Measurements from ENCODE around the gene PCDHGB1. TPM values are rescaled to one million over a fixed set of nuclear protein-coding genes. Genes with fewer than 3 reads are reported as not detected.
"Not testable (repeated sequence)": the region's sequence is repeated elsewhere in the genome, so short reads cannot be mapped to it uniquely, and the experiment has no call there.

Gene PCDHGB1
- polyA plus RNA-seq, 1 experiment, result 3.2 TPM

DNA sequence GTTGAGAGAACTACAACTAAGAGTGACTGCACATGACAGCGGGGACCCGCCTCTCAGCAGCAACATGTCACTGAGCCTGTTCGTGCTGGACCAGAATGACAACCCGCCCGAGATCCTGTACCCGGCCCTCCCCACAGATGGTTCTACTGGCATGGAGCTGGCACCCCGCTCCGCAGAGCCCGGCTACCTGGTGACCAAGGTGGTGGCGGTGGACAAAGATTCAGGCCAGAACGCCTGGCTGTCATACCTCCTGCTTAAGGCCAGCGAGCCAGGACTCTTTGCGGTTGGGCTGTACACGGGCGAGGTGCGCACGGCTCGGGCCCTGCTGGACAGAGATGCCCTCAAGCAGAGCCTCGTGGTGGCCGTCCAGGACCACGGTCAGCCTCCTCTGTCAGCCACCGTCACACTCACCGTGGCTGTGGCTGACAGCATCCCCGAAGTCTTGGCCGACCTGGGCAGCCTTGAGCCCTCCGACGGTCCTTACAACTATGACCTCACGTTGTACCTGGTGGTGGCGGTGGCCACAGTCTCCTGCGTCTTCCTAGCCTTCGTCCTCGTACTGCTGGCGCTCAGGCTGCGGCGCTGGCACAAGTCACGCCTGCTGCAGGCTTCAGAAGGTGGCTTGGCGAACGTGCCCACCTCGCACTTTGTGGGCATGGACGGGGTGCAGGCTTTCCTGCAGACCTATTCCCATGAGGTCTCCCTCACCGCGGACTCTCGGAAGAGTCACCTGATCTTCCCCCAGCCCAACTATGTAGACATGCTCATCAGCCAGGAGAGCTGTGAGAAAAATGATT, 34.8 kb downstream of the PCDHGB1 start:
- ChIA-PET CTCF (interaction anchor here (1.4 to 4.8 kb wide), 2 partner anchors 15 to 174 kb away, joined by 3 to 20 read pairs; no protein-coding TSS in a partner anchor), POLR2A (no interaction called here)
- Histone ChIP-seq H3K9me3 (ENCODE audit: control insufficient read depth, insufficient read depth, low read length) (peaks cover 56% of the 10 kb centered on the region), H3K27ac (ENCODE audit: low read depth, low read length) (no peak overlapping the region), H3K4me3 (ENCODE audit: low read depth, low read length) (no peak overlapping the region), H3K27me3 (ENCODE audit: control insufficient read depth, insufficient read depth, low read length) (peaks cover 6% of the 10 kb centered on the region)
- TF ChIP-seq, protein P1, sequence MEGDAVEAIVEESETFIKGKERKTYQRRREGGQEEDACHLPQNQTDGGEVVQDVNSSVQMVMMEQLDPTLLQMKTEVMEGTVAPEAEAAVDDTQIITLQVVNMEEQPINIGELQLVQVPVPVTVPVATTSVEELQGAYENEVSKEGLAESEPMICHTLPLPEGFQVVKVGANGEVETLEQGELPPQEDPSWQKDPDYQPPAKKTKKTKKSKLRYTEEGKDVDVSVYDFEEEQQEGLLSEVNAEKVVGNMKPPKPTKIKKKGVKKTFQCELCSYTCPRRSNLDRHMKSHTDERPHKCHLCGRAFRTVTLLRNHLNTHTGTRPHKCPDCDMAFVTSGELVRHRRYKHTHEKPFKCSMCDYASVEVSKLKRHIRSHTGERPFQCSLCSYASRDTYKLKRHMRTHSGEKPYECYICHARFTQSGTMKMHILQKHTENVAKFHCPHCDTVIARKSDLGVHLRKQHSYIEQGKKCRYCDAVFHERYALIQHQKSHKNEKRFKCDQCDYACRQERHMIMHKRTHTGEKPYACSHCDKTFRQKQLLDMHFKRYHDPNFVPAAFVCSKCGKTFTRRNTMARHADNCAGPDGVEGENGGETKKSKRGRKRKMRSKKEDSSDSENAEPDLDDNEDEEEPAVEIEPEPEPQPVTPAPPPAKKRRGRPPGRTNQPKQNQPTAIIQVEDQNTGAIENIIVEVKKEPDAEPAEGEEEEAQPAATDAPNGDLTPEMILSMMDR (IDR thresholded peaks at IDR 0.05; ENCODE audit: low read depth, low read length), result no peak
- no peak for DNase-seq (ENCODE audit: low read depth, low spot score)

DNA sequence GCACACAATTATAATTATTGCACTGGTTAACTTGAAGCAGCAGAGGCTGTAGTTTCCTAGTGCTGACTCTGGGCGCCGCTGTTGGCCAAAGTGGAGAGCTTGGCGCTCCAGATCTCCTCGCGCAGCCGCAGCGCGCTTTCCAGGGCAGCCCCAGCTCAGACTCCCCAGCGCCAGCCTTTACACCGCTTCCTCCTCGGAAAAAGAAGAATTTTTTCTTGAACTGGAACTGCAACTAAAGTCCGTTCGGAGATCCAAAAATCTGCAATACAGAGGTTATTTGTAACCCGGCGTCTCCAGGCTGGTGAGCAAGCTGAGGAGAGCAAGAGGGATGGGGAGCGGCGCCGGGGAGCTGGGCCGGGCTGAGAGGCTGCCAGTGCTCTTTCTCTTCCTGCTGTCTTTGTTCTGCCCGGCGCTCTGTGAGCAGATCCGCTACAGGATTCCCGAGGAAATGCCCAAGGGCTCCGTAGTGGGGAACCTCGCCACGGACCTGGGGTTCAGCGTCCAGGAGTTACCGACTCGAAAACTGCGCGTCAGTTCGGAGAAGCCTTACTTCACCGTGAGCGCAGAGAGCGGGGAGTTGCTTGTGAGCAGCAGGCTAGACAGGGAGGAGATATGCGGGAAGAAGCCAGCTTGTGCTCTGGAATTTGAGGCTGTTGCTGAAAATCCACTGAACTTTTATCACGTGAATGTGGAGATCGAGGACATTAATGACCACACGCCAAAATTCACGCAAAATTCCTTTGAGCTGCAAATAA, 37.8 kb downstream of the PCDHGB1 start, which contains the start of gene PCDHGB4:
TSS of gene PCDHGB4 (plus strand) at position 142 of the 755 bp plus-strand sequence. CDS start at position 329, 187 bp downstream.
- Histone ChIP-seq H3K4me3 (ENCODE audit: low read depth, low read length) (peak within 1 kb of the TSS; percentile 31; the same call in 1 of the 2 replicates), H3K9me3 (ENCODE audit: control insufficient read depth, insufficient read depth, low read length) (peaks cover 56% of the 10 kb centered on the region)
- CTCF ChIA-PET, result interaction anchor here (0.7 to 4.8 kb wide), 3 partner anchors 57 to 176 kb away, joined by 3 to 20 read pairs (median 16); partner anchors contain the start of gene PCDHGA1
- H3K27ac ChIP-seq (ENCODE audit: low read depth, low read length); H3K27me3 ChIP-seq (ENCODE audit: control insufficient read depth, insufficient read depth, low read length); DNase-seq (ENCODE audit: low read depth, low spot score); POLR2A ChIA-PET: not testable (repeated sequence)
- TF ChIP-seq, protein P1 (IDR thresholded peaks at IDR 0.05; ENCODE audit: low read depth, low read length), result peak; percentile 43

DNA sequence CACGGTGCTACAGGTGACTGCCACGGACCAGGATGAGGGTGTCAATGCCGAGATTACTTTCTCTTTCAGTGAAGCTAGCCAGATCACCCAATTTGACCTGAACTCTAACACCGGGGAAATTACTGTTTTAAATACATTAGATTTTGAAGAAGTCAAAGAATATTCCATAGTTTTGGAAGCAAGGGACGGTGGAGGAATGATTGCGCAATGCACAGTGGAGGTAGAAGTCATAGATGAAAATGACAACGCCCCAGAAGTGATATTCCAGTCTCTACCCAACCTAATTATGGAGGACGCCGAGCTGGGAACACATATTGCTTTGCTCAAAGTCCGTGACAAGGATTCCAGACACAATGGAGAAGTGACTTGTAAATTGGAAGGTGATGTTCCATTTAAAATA, 38.8 kb downstream of the PCDHGB1 start:
- Histone ChIP-seq H3K27me3 (ENCODE audit: control insufficient read depth, insufficient read depth, low read length) (peaks cover 2% of the 10 kb centered on the region), H3K4me3 (ENCODE audit: low read depth, low read length) (no peak overlapping the region), H3K27ac (ENCODE audit: low read depth, low read length) (no peak overlapping the region), H3K9me3 (ENCODE audit: control insufficient read depth, insufficient read depth, low read length) (peaks cover 56% of the 10 kb centered on the region)
- no peak for DNase-seq (ENCODE audit: low read depth, low spot score)
- ChIA-PET POLR2A (no interaction called here), CTCF (interaction anchor here (4.8 kb wide), 1 partner anchor 170 kb away, joined by 20 read pairs; no protein-coding TSS in a partner anchor)
- TF ChIP-seq, protein P1 (IDR thresholded peaks at IDR 0.05; ENCODE audit: low read depth, low read length), result no peak

DNA sequence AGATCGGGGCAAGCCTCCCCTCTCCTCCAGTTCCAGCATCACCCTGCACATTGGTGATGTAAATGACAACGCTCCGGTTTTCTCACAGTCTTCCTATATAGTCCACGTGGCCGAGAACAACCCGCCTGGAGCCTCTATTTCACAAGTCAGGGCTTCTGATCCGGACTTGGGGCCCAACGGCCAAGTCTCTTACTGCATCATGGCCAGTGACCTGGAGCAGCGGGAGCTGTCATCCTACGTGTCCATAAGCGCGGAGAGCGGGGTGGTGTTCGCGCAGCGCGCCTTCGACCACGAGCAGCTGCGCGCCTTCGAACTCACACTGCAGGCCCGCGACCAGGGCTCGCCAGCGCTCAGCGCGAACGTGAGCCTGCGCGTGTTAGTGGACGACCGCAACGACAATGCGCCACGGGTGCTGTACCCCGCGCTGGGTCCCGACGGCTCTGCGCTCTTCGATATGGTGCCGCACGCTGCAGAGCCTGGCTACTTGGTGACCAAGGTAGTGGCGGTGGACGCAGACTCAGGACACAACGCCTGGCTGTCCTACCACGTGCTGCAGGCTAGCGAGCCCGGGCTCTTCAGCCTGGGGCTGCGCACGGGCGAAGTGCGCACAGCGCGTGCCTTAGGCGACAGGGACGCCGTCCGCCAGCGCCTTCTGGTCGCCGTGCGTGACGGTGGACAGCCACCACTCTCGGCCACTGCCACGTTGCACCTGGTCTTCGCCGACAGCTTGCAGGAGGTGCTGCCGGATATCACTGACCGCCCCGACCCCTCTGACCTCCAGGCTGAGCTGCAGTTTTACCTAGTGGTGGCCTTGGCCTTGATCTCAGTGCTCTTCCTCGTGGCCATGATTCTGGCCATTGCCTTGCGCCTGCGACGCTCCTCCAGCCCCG, 39.5 kb downstream of the PCDHGB1 start:
- TF ChIP-seq, protein P1 (IDR thresholded peaks at IDR 0.05; ENCODE audit: low read depth, low read length), result no peak
- H3K27me3 ChIP-seq (ENCODE audit: control insufficient read depth, insufficient read depth, low read length), result no peaks in the 10 kb centered on the region
- H3K4me3 ChIP-seq (ENCODE audit: low read depth, low read length), result no peak overlapping the region
- no peak for DNase-seq (ENCODE audit: low read depth, low spot score)
- H3K9me3 ChIP-seq (ENCODE audit: control insufficient read depth, insufficient read depth, low read length), result peaks cover 55% of the 10 kb centered on the region
- ChIA-PET CTCF (interaction anchor here (0.8 to 4.8 kb wide), 4 partner anchors 15 to 174 kb away, joined by 3 to 25 read pairs (median 12); no protein-coding TSS in a partner anchor), POLR2A (no interaction called here)
- H3K27ac ChIP-seq (ENCODE audit: low read depth, low read length), result no peak overlapping the region

All from AG04450 (cell line).